ENCODE measurements around the gene KCNJ6. TPM values are rescaled to one million over a fixed set of nuclear protein-coding genes. Genes with fewer than 3 reads are reported as not detected.
"Not testable (repeated sequence)": the region's sequence is repeated elsewhere in the genome, so short reads cannot be mapped to it uniquely, and the experiment has no call there.

Gene KCNJ6
- total RNA-seq, 2 donors from 2014 or later, result not detected

- DNase-seq (ENCODE audit: low spot score), result no peak
- intact Hi-C loops (cut with DNase I), result no loop called here
Measured at GRCh38 chr21:37601915-37602314, 314.3 kb downstream of the KCNJ6 start.

GRCh38 chr21:37601027-37601426, 315.2 kb downstream of the KCNJ6 start:
- DNase-seq (ENCODE audit: low spot score), result no peak
- intact Hi-C loops (cut with DNase I), result no loop called here

GRCh38 chr21:37595944-37596343, 320.3 kb downstream of the KCNJ6 start:
- intact Hi-C loops (cut with DNase I), result no loop called here
- no peak for DNase-seq (ENCODE audit: low spot score)

DNA sequence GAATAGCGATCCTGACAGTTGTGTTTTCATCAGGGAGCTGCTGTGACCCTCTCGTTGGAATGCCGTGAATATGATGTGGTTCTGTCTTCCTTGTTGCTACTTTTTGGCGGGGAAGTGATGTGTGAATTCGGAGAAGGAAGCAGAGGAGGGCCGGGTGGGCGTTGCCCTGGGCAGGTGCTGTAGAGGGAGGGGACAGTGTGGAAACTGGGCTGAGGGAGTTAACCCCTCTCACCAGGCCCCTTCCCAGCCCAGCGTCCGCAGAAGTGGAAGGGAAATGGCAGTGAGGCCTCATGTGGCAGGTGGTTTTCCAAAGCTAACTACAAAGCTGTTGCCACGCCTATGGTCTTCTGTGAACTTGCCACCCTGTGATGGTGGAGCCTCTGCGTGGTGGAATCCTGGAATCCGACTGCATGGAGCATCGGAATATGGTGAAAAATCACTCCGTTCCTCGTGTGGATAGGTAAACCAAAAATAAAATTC, 321.7 kb downstream of the KCNJ6 start:
- DNase-seq (ENCODE audit: low spot score), result no peak

DNA sequence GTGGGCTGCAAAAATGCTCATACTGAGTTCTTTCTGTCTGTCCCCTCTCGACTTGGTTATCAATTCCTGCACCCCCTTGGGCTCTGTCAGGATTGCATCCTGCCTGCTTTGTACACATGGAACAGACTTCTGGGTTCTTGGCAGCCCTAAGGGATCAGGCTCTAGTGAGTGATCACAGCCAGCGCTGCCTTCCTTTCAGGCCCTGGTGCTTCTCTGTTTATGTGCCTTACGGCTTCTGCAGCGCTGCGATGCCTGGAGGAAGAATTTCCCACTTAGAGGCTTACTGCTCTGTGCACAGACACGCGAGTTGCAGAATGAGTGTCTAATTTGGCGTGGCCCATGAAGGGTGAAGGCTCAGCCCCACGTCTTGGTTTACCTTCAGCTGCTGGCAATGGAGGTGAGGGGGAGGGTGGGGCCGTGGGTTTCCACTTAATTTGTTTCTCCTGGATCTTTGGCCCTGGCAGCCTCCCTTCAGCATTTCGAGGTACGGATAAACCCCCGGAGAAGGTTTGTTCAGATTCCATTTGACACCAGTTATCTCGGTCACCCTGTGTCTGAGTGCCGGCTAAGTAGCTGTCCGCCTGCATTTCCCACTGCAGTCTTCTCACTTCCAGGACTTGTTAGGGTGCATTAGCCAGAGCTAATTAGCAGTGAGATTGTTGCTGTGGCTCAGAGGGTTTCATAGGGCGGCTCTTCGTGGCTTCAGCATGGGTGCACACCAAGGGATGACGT, 322.4 kb downstream of the KCNJ6 start:
- no peak for DNase-seq (ENCODE audit: low spot score)
- intact Hi-C loops (cut with DNase I), result no loop called here

More for the DNA sequence above, 321.7 kb downstream of the KCNJ6 start:
- intact Hi-C loops (cut with DNase I), result no loop called here

DNA sequence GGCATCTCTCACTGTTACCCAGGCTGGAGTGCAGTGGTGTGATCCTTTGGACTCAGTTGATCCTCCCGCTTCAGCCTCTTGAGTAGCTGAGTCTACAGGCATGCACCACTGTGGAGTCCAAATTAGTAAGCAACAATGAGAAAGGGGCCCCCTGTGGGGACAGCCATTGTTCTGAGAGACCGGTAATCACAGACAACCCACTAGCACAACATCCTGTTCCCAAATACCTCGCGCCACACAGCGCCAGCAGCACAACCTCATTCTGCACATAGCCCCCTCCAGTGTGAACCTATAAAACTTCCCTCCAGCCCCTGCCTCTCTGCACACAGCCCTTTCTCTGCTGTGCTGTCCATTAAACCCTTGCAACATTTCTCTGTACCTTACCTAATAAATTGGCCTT, 323.2 kb downstream of the KCNJ6 start:
- DNase-seq (ENCODE audit: low spot score), result no peak
- intact Hi-C loops (cut with DNase I), result no loop called here

GRCh38 chr21:37592496-37592895, 323.8 kb downstream of the KCNJ6 start:
- intact Hi-C loops (cut with DNase I), result no loop called here
- no peak for DNase-seq (ENCODE audit: low spot score)

DNA sequence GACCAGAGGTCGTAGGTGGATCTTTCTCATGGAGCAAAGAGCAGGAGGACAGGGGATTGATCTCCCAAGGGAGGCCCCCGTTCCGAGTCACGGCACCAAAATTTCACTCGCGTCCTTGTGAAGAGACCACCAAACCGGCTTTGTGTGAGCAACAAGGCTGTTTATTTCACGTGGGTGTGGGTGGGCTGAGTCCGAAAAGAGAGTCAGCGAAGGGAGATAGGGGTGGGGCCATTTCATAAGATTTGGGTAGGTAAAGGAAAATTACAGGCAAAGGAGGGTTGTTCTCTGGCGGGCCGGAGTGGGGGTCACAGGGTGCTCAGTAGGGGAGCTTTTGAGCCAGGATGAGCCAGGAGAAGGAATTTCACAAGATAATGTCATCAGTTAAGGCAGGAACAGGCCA, 324.3 kb downstream of the KCNJ6 start:
- DNase-seq (ENCODE audit: low spot score); intact Hi-C loops (cut with DNase I): not testable (repeated sequence)

- intact Hi-C loops (cut with DNase I); DNase-seq (ENCODE audit: low spot score): not testable (repeated sequence)
Measured at GRCh38 chr21:37590836-37591235, 325.4 kb downstream of the KCNJ6 start.

- intact Hi-C loops (cut with DNase I); DNase-seq (ENCODE audit: low spot score): not testable (repeated sequence)
Measured at GRCh38 chr21:37588644-37589043, 327.6 kb downstream of the KCNJ6 start.

DNA sequence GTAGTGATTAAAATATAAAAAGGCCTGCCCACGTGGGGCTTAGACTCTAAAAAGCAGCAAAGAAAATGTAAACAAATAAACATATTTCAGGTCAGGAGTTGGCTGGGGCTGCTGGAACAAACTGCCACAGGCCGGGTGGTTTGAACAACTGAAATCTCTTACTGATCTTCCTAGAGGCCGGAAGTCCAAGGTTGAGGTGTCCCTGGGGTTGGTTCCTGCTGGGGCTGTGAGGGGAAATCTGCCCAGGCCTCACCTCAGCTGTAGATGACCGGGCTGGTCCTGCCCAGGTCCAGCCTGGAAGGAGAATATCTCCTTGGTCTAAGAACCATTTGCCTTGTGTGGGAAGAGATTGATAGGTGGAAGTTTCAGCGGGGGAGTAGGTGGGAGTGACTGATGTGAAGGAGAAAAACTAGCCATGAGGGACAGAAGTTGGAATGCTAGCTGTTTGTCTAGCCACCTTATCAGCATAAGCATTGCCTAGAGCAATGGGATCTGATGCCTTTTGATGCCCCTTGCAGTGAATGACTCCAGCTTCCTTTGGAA, 328.6 kb downstream of the KCNJ6 start:
- no peak for DNase-seq (ENCODE audit: low spot score)
- intact Hi-C loops (cut with DNase I), result no loop called here

- no peak for DNase-seq (ENCODE audit: low spot score)
- intact Hi-C loops (cut with DNase I), result no loop called here
Measured at GRCh38 chr21:37587203-37587602, 329.1 kb downstream of the KCNJ6 start.

DNA sequence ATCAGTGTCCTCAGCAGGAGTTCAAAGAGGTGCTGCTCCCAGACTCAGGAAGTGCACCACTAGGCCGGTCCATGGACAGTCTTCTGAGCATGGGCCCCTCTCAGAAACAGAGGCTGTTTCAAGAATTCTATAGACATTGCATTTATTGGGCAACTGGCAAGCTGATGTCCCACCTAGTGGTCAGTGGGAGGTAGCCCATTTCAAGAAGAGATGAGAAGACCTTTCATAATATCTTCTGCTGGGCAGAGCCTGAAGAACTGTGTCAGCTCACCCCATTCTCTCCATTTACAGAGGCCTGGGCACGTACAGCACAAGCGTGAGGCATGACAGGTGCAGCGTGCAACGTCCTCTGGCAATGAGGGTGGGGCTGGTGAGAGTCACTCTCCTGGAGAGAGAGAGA, 333.7 kb downstream of the KCNJ6 start:
- DNase-seq (ENCODE audit: low spot score), result no peak
- intact Hi-C loops (cut with DNase I), result no loop called here

- intact Hi-C loops (cut with DNase I), result no loop called here
- DNase-seq (ENCODE audit: low spot score), result no peak
Measured at GRCh38 chr21:37580666-37581065, 335.6 kb downstream of the KCNJ6 start.

DNA sequence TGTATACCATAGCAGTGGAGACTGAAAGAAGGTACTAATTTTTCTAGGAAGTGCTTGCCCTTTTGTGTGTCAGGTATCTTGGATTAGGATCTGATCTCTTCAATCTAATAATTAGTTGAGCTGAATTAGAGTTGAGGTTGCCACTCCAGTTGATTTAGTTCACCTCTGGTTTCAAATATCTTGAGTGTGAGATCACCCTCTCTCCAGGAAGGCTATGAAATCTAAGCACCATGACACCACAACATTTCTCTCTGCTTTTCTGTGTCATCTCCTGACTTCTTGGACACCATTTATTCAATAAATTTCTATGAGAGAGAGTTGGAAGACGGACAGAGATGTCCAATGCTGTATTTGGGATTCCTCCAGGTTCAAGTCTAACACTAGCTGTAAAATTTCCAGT, 336.9 kb downstream of the KCNJ6 start:
- DNase-seq (ENCODE audit: low spot score), result no peak
- intact Hi-C loops (cut with DNase I), result no loop called here

DNA sequence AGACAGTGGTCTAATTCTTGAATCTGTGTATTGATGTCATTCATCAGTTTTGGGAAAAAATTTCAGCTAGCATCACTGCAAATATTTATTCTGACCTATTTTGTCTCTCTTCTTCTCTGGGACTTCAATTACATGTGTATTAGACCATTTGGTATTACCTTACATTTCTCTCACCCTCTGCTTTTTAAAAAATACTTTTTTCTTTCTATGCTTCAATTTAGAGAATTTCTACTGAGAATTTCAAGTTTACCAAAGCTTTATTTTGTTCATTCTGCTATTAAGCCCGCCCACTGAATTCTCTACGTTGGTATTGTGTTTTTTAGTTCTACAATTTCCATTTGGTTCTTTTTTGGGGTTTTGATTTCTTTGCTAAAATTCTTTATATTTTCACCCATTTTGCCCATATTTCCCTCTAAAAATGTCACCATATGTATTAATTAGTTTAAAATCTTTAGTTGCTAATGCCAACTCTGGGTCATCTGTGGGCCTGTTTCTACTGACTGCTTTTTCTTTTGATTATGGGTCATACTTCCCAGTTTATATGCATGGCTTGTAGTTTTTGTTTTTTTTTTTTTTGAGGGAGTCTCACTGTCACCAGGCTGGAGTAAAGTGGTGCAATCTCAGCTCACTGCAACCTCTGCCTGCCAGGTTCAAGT, 337.7 kb downstream of the KCNJ6 start:
- intact Hi-C loops (cut with DNase I), result no loop called here
- no peak for DNase-seq (ENCODE audit: low spot score)

GRCh38 chr21:37576929-37577328, 339.3 kb downstream of the KCNJ6 start:
- DNase-seq (ENCODE audit: low spot score); intact Hi-C loops (cut with DNase I): not testable (repeated sequence)

DNA sequence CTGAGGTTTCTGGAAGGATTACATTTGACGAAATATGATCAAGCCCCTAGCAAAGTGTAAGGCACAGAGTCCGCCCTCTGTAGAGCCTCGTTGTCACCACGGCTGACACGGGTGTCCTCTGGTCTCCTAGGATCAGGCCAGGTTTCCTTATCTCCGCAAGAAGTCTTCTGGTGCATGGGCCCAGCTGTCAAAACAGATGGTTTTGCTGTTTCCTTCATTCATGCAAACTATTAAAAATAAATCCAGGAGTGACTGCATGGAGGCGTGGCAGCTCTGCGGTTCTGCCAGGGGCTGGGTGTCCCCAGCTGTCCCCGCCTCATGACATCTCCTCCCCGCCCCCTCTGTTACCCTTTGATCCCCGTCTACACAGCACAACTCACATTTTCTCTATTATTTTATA, 340.7 kb downstream of the KCNJ6 start:
- intact Hi-C loops (cut with DNase I), result no loop called here
- no peak for DNase-seq (ENCODE audit: low spot score)

DNA sequence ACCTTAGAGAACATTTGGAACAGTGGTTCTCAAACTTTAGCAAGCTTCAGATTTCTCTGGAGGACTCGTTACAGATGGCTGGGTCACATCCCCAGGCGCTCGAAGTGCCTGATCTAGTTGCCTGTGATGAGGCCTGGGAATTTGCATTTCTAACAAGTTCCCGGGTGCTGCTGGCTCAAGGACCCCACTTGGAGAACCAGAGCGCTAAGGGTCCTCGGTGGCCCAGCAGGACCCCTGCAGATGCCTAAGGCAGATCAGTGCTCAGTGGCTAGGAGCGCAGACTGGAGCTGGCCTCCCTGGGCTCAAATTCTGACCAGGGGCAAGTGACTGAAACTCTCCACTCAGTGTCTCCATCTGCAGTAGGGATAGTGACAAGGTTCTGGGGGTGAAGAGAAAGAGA, 341.5 kb downstream of the KCNJ6 start:
- intact Hi-C loops (cut with DNase I), result no loop called here
- DNase-seq (ENCODE audit: low spot score), result no peak

DNA sequence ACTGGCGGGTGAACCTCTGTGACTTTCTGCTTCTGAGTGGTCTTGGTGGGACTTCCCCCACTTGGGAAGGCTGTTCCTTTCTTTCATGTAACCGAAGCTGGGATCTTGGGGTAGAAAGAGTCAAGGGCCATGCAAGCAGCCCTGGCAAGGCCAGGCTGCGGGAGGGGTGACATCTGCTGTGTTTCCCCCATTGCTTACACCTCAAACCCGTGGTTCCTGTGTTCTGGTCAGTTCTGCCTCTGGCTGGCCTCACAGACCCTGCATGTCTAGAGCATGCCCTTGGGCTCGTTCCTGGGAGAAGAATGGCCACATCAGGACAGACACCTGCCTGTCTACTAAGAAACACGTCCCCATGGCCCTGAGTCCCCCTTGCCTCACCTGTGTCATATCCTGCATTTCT, 341.9 kb downstream of the KCNJ6 start:
- intact Hi-C loops (cut with DNase I), result no loop called here
- DNase-seq (ENCODE audit: low spot score), result no peak

DNA sequence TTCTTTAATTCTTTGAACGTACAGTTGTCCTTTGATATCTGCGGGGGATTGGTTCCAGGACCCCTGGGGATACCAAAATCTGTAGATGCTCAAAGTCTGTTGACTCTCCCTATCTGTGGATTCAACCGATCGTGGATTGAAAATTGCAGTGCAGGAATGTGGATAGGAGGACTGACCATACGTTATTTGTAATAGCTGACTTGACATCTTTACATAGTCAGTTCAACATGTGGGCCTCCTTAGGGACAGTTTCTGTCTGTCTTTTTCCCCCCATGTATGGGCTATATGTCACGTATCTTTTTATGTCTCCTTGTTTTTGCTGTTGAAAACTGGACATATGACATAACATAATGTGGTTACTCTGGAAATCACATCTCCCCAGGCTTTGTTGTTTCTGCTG, 344.8 kb downstream of the KCNJ6 start:
- DNase-seq (ENCODE audit: low spot score), result no peak

More for the DNA sequence above, 344.8 kb downstream of the KCNJ6 start:
- intact Hi-C loops (cut with DNase I), result no loop called here

Data from posterior vena cava (tissue), 2 donors.